ENCODE measurements around the gene CNNM1.

Gene CNNM1

DNA sequence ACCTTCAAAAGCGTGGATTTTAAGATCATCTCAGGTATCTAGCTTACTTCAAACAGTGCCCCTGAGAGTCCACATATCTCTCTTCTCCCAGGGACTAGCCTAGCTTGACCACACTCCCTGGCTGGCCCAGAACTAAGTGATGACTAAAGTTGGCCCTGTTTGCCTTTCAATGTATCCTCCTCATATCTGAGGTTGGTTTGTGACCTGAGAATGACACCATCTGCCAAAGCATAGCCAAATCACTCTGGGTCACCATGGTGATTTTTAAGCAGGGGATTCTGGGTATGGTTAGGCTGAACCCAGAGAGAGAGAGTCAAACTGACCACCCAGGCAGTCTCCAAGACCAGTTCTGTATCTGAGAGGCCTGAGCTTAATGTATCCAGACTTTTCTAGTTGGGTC lies 16.2 kb downstream of the CNNM1 start:
- Mint-ChIP-seq H3K27ac (no peak overlapping the region), H3K36me3 (no peaks in the 10 kb centered on the region), H3K27me3 (no peaks in the 10 kb centered on the region), H3K4me1 (ENCODE audit: low read depth) (no peaks in the 10 kb centered on the region), H3K9me3 (ENCODE audit: low read depth) (no peaks in the 10 kb centered on the region), H3K4me3 (no peak overlapping the region)

- Mint-ChIP-seq H3K9me3 (ENCODE audit: low read depth) (no peaks in the 10 kb centered on the region), H3K27me3 (no peaks in the 10 kb centered on the region), H3K27ac (no peak overlapping the region), H3K36me3 (no peaks in the 10 kb centered on the region), H3K4me3 (no peak overlapping the region), H3K4me1 (ENCODE audit: low read depth) (no peaks in the 10 kb centered on the region)
These were observed 17.1 kb downstream of the CNNM1 start for GRCh38 chr10:99346247-99346646.

DNA sequence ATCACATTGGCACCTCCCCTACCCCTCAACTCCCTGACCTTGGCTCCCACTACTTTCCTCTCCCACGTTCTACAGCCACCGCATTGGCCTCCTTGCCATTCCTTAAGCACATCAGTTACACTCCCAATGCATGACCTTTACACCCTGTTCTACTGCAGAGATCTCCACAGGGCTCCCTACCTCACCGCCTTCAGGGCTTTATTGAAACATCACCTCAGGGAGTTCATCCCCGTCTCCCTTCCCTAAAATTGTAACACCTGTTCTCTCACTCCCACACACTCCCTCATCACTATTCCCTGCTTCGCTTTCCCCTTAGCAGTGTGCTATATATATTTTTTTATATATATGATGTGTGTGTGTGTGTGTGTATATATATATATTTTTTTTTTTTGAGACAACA lies 18.5 kb downstream of the CNNM1 start:
- Mint-ChIP-seq H3K4me3 (no peak overlapping the region), H3K36me3 (no peaks in the 10 kb centered on the region), H3K9me3 (ENCODE audit: low read depth) (no peaks in the 10 kb centered on the region), H3K4me1 (ENCODE audit: low read depth) (no peaks in the 10 kb centered on the region), H3K27ac (no peak overlapping the region), H3K27me3 (peaks cover 3% of the 10 kb centered on the region)

GRCh38 chr10:99353182-99353581 lies 24.0 kb downstream of the CNNM1 start:
- Mint-ChIP-seq H3K4me1 (ENCODE audit: low read depth) (no peaks in the 10 kb centered on the region), H3K27me3 (peaks cover 3% of the 10 kb centered on the region), H3K9me3 (ENCODE audit: low read depth) (no peaks in the 10 kb centered on the region), H3K36me3 (no peaks in the 10 kb centered on the region), H3K27ac (no peak overlapping the region), H3K4me3 (no peak overlapping the region)

DNA sequence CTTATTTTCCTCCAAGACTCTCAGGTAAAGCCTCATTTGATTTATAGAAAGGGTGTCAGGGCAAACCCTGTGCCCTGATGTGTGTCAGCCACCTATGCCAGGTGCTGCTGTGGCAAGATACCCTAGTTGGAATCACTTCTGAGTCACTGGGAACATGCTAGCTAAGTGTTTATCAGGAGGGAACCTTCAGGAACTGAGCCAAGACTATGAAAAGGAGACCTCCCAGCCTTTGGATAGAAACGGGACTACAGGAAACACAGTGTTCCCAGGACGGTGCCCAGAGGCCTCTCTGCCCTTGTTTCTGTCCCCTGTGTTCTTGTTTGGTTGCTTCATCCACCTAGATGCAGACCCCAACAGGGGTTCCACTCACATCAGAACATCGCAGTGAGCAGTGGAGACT lies 28.5 kb downstream of the CNNM1 start:
- Mint-ChIP-seq H3K9me3 (ENCODE audit: low read depth) (no peaks in the 10 kb centered on the region), H3K4me3 (no peak overlapping the region), H3K27ac (no peak overlapping the region), H3K4me1 (ENCODE audit: low read depth) (no peaks in the 10 kb centered on the region), H3K27me3 (no peaks in the 10 kb centered on the region), H3K36me3 (no peaks in the 10 kb centered on the region)

DNA sequence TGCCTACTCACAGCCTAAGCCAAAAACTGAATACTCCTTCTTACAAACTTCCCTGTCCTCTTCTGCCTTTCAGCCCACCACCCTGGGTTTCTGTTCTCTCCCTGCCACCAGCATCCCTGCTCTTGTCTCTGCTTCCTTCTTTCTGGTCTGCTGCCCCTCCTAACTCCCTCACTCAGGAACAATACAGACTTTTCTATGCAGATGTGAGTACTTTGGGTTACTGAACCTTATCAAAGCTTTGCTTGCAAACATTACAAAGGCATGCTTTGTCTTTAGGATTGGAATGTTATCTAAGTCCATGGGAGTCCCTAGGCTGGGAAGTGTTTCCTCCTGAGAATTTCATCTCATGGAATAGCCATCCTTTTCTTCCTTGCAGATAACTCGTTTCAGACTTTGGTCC lies 28.9 kb downstream of the CNNM1 start:
- Mint-ChIP-seq H3K9me3 (ENCODE audit: low read depth) (no peaks in the 10 kb centered on the region), H3K4me1 (ENCODE audit: low read depth) (no peaks in the 10 kb centered on the region), H3K27ac (no peak overlapping the region), H3K4me3 (no peak overlapping the region), H3K27me3 (no peaks in the 10 kb centered on the region), H3K36me3 (no peaks in the 10 kb centered on the region)

DNA sequence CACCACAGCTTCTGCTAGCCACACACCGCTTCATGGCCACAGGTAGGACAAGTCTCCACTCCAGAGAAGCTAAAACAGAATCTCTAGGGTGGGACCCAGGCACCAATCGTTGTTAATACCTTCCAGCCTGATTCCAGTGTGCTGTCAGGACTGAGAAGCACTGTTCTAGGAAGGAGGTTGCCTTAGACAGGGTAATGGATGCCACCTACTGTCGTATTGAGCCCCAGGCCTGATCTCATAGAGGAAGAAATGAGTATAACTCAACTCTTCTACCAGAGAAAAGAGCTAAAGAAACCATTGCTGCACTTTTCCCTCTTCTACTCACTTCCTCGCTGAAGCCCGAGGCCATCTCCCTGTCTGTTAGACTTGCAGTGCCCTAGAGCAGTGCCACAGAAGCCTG lies 31.8 kb downstream of the CNNM1 start:
- H3K27me3 Mint-ChIP-seq = no peaks in the 10 kb centered on the region
- no peaks in the 10 kb centered on the region for H3K4me1 Mint-ChIP-seq (ENCODE audit: low read depth)
- H3K27ac Mint-ChIP-seq = no peak overlapping the region
- no peak overlapping the region for H3K4me3 Mint-ChIP-seq
- H3K36me3 Mint-ChIP-seq = no peaks in the 10 kb centered on the region
- H3K9me3 Mint-ChIP-seq (ENCODE audit: low read depth) = no peaks in the 10 kb centered on the region

GRCh38 chr10:99364125-99364524 lies 35.0 kb downstream of the CNNM1 start:
- Mint-ChIP-seq H3K36me3 (no peaks in the 10 kb centered on the region), H3K27ac (no peak overlapping the region), H3K27me3 (no peaks in the 10 kb centered on the region), H3K4me1 (ENCODE audit: low read depth) (no peaks in the 10 kb centered on the region), H3K9me3 (ENCODE audit: low read depth) (no peaks in the 10 kb centered on the region), H3K4me3 (no peak overlapping the region)

DNA sequence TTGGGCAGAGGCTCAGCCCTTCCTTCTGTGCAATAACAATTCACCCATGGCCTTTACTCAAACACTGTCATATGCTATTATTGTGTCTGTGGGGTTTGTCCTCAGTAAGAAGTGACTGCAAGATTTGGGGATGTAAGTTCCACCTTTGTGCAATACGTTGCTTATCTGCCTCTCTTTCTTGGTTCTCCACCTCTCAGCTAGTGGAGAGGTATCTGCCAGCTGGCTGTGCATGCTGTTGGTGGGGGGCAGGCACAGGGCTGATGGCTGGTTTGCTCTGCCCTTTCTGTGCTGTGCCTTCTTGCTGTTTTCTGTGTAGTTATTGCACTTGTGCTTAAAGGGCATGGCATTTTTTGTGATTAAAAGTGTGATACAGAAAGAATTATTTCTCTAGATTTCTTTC lies 36.2 kb downstream of the CNNM1 start:
- Mint-ChIP-seq H3K27ac (no peak overlapping the region), H3K4me1 (ENCODE audit: low read depth) (no peaks in the 10 kb centered on the region), H3K4me3 (no peak overlapping the region), H3K9me3 (ENCODE audit: low read depth) (no peaks in the 10 kb centered on the region), H3K36me3 (no peaks in the 10 kb centered on the region), H3K27me3 (peaks cover 8% of the 10 kb centered on the region)

DNA sequence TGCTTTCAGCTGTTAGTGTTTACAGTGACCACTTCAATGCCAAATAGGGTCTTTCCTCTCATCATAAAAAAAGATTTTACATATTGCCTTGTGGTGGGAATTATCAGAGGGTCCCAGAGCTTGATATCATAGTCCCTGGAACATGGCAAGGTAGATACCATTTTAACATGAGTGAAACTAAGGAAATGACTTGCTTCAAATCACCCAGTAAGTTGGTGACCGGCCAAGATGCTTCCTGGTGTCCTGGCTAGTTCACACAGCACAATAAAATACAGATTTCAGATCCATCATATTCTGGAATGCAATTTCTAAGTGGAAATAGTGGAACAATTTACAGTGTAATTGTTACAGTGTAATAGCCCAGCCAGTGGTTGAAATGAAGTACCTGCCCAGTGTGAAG lies 36.6 kb downstream of the CNNM1 start:
- Mint-ChIP-seq H3K4me3 (no peak overlapping the region), H3K4me1 (ENCODE audit: low read depth) (peaks cover 2% of the 10 kb centered on the region), H3K27me3 (peaks cover 10% of the 10 kb centered on the region), H3K9me3 (ENCODE audit: low read depth) (no peaks in the 10 kb centered on the region), H3K27ac (no peak overlapping the region), H3K36me3 (no peaks in the 10 kb centered on the region)

DNA sequence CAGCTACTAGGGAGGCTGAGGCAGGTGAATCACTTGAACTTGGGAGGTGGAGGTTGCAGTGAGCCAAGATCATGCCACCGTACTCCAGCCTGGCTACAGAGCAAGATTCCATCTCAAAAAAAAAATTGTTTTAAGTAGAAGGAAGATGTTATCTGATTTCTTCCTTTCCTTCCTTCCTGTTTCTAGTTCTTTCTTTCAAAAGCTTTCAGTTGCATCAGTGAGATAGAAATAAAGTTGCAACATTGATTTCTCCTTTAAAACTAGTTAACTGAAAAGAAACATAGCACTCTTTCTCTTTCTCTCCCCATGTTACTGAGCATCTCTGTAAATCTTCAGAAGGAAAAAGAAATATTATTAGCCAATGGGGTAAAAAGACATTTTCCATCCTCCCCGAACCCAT lies 37.5 kb downstream of the CNNM1 start:
- H3K27ac Mint-ChIP-seq = no peak overlapping the region
- no peaks in the 10 kb centered on the region for H3K9me3 Mint-ChIP-seq (ENCODE audit: low read depth)
- peaks cover 8% of the 10 kb centered on the region for H3K4me1 Mint-ChIP-seq (ENCODE audit: low read depth)
- no peaks in the 10 kb centered on the region for H3K36me3 Mint-ChIP-seq
- no peak overlapping the region for H3K4me3 Mint-ChIP-seq
- H3K27me3 Mint-ChIP-seq = peaks cover 10% of the 10 kb centered on the region

DNA sequence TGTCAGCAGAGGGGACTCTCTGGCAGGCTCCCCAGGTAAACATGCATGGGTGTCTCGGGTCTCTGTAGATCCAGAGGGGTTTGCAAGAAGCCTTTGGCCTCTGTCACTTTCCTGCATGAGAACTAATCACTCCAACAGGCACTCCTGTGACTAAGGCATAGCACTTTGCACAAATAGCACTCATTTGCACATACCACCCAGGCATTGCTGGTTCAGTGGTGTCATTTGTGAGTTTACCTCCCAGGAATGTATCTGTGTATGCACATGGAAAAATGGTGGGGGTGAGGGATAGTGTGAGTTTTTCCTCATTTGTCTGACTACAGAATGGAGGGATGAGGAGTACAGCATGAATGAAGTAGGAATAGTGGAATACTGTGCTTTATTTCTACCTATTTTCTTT lies 39.5 kb downstream of the CNNM1 start:
- no peak overlapping the region for H3K27ac Mint-ChIP-seq
- peaks cover 14% of the 10 kb centered on the region for H3K27me3 Mint-ChIP-seq
- H3K4me3 Mint-ChIP-seq = no peak overlapping the region
- peaks cover 8% of the 10 kb centered on the region for H3K4me1 Mint-ChIP-seq (ENCODE audit: low read depth)
- no peaks in the 10 kb centered on the region for H3K36me3 Mint-ChIP-seq
- no peaks in the 10 kb centered on the region for H3K9me3 Mint-ChIP-seq (ENCODE audit: low read depth)

DNA sequence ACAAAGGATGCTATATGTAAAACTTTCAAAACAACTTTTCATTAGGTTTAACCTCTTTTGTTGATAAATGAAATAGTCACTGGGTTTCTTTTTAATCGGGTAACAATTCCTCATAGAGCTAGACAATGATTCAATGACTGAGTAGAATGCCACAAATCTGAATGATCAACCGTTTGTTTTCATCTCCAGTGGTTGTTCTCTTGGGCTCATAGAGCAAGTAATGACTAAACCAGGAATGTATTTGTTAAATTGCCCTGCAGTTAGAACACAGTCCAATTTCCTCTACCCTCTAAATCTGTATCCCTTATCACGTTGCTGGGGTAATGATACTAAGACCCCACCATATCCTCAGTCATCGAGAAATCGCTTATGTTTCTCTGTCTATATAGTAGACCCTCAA lies 40.0 kb downstream of the CNNM1 start:
- no peak overlapping the region for H3K27ac Mint-ChIP-seq
- no peak overlapping the region for H3K4me3 Mint-ChIP-seq
- H3K4me1 Mint-ChIP-seq (ENCODE audit: low read depth) = peaks cover 8% of the 10 kb centered on the region
- peaks cover 14% of the 10 kb centered on the region for H3K27me3 Mint-ChIP-seq
- H3K9me3 Mint-ChIP-seq (ENCODE audit: low read depth) = no peaks in the 10 kb centered on the region
- H3K36me3 Mint-ChIP-seq = no peaks in the 10 kb centered on the region

DNA sequence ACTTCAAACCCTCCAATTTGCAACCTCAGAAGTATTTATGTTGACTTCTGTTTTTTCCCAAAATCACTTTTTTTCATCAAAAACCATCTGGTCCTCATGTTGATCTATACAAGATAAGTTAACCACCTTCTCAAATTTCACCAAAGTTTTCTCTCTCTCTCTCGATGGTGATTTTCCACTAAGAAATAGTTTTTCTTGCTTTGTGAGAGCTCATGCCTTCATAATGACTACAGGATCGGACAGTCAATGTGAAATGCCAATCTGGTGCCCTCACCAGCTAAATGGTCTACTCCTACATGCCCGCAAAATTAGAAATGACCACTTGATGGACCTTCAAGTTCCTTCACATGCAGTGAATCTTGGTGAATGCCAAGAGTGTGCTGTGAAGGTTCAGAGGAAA lies 40.4 kb downstream of the CNNM1 start:
- H3K4me3 Mint-ChIP-seq = no peak overlapping the region
- H3K27ac Mint-ChIP-seq = no peak overlapping the region
- H3K9me3 Mint-ChIP-seq (ENCODE audit: low read depth) = no peaks in the 10 kb centered on the region
- peaks cover 14% of the 10 kb centered on the region for H3K27me3 Mint-ChIP-seq
- H3K36me3 Mint-ChIP-seq = no peaks in the 10 kb centered on the region
- peaks cover 8% of the 10 kb centered on the region for H3K4me1 Mint-ChIP-seq (ENCODE audit: low read depth)

DNA sequence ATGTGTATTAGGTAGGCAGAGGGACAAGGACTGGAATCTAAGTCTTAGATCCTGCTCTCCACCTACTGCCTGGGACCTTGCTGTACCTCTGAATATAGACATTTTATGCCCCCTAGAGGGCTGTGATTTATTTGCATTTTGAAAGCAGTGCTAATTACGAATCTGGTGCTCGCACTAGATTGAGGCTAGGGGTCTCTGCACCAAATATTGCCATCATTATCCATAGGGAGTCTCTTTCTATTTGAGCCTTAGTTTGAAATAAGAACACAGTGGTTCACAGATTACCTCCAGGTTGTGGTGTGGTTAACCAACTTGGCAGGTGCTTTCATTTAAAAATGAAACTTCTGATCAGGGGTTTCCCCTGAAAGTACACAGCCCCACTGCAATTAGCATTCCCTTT lies 41.8 kb downstream of the CNNM1 start:
- Mint-ChIP-seq H3K4me1 (ENCODE audit: low read depth) (peaks cover 8% of the 10 kb centered on the region), H3K9me3 (ENCODE audit: low read depth) (no peaks in the 10 kb centered on the region), H3K27me3 (peaks cover 14% of the 10 kb centered on the region), H3K27ac (no peak overlapping the region), H3K4me3 (no peak overlapping the region), H3K36me3 (no peaks in the 10 kb centered on the region)

GRCh38 chr10:99372546-99373271 lies 43.6 kb downstream of the CNNM1 start:
- no peak overlapping the region for H3K27ac Mint-ChIP-seq
- peaks cover 14% of the 10 kb centered on the region for H3K27me3 Mint-ChIP-seq
- H3K4me1 Mint-ChIP-seq (ENCODE audit: low read depth) = peaks cover 8% of the 10 kb centered on the region
- H3K9me3 Mint-ChIP-seq (ENCODE audit: low read depth) = no peaks in the 10 kb centered on the region
- H3K36me3 Mint-ChIP-seq = no peaks in the 10 kb centered on the region
- H3K4me3 Mint-ChIP-seq = no peak overlapping the region

Measured in activated naive CD8-positive, alpha-beta T cell (primary cell).